NCI-H187 (cell line): ENCODE results near the gene CD248.

Source experiments
- DNase-seq, 2 experiments: peaks; one replicate each; lab custom pipeline; 2025; lab: John Stamatoyannopoulos, UW

CD248 gene

DNA sequence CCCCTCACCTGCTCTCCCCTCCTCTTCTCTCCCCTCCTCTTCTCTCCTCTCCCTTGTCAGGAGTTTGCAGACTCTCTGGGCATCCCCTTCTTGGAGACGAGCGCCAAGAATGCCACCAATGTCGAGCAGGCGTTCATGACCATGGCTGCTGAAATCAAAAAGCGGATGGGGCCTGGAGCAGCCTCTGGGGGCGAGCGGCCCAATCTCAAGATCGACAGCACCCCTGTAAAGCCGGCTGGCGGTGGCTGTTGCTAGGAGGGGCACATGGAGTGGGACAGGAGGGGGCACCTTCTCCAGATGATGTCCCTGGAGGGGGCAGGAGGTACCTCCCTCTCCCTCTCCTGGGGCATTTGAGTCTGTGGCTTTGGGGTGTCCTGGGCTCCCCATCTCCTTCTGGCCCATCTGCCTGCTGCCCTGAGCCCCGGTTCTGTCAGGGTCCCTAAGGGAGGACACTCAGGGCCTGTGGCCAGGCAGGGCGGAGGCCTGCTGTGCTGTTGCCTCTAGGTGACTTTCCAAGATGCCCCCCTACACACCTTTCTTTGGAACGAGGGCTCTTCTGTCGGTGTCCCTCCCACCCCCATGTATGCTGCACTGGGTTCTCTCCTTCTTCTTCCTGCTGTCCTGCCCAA is 40.7 kb downstream of the CD248 start:
- DNase-seq = no peak

DNA sequence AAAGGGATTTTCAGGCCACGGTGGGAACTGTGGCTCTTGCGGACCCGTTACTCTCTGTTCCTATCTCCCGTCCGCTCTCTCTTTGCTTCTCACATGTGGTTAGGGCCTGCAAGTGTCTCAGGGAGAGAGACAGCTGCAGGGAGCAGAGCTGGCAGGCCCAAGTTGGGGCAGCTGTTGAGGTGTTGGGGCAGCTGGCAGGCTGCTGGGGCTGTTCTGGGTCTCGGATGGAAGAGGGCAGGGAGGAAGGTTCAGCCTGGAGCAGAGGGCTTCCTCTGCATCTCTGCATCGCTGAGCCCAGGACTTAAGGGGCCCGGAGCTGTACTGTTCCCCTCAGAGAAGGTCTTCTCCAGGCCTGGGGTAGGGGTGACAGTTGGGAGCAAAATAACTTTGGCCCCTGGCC is 41.4 kb downstream of the CD248 start:
- no peak for DNase-seq

DNA sequence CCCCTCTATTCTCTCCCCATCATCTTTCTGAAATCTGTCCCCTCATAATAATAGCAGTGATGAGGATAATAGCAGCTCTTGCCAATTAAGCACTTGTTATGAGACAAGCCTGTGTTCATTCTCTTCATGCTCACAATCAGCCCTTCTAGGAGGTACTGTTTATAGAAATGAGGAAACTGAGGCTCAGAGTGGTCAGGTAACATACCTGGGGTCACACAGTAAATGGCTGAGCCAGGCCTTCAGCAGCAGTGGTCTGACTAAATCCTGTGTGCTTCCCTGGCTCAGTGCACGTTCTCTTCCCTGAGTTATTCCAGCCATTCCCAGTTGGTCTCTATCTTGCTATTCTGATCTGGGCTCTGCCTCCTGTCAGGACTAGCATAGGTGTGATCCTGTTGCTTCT is 42.6 kb downstream of the CD248 start:
- DNase-seq = no peak

DNA sequence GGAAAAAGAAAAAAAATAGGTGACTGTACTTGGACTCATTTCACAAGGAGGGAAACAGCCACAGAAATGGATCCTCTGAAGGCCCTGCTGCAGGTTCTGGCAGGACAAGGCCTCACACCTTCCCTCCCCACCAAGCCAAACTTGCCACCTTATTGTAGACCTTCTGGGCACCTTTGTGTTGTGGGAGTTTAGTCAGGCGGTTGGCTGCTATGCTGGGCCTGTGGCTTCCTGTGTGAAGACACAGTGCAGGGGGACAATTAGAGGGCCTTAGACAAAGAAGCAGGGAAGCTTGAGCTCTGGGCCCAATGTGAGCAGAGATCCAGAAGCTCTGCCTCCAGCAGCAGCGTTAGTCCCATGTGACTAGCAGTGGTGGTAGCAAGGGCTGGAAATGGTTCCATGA is 44.2 kb downstream of the CD248 start:
- DNase-seq = no peak

DNA sequence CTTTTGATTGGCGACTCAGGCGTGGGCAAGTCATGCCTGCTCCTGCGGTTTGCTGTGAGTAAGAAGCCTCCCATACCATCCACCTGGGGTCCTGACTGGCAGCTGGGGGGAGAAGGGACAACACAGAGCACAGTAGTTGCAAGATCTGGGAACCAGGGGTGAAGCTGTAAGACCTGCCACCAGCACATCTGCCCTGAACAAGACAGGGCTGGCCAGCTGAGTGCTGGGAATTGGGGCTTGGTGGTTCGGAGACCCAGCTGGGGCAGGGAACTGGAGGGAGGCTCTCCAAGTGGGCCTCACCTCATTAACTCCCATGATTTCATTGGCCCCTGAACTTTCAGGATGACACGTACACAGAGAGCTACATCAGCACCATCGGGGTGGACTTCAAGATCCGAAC is 45.0 kb downstream of the CD248 start:
- DNase-seq = no peak

DNA sequence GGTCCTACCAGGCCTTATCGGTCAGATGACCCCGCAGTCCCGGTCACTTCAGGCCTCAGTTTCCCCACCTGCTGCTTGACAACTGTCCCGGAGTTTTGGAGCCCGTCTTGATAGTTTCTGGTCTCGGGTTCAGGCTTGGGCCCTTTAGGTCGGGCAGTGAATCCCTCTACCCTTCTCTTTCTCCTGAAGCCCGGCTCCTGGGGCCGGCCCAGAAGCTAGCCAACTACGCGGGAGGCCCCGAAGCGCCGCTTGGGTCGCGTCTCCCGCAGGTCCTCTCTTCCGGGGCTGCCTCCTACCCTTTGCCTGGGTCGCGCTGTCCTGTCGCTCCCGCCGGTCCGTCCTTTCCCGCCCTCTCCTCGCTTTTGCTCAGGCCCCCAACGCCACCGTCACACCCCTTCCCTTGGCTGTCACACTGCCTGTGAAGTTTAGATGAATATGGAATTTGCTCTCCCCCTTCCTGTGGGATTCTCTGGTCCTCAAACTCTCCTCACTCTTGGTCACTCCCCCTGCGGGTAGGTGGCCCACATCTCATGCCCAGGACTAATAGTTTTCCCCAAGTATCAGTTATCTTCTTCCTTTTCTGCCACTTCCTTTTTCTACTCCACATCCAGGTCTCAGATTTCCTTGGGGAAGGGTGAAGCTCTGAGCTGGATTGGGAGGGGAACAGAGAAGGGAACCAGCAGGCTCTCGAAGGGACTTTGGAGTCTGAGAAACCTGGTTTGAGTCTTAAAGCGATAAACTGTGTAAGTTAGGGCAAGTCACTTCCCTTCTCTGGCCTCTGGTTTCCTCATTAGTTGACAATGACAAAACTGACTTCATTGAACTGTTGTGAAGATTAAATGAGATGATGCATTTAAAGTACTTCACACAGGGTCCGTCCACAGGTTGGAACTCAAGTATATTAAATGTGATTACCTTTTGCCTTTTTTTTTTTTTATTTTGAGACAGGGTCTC is 47.6 kb downstream of the CD248 start:
- DNase-seq = no peak

DNA sequence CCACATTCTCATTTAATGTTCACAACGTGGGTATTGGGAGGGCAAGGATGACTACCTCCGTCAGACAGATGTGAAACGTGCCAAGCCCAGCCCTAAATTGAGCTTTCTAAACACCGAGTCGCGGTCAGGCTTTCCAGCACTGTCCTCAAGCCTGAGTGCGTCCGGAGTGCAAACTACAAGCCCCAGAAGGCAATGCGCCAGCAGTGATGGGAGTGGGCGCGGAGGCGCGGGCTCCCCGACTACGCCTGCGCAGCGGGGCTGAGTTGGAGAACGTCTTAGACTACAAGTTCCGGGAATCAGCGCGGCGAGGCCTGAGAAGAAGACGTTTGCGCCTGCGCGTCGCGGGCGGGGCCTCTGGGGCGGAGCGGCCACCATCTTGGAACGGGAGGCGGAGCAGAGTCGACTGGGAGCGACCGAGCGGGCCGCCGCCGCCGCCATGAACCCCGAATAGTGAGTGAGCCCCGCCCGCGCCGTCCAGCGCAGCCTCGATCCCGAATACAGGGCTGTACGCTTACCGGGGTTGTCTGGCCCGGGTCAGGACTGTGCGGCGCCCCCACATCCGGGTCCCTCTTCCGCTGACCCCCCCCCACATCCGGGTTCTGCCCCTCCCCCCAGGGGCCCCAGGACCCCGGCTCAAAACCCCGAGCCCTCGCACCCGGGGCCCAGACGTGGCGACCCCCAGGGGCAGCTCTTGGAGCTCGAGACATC is 48.4 kb downstream of the CD248 start, which contains the start of gene RAB1B:
Gene RAB1B, plus strand, starts transcription at position 396 of the 708 bp plus-strand sequence. Its CDS starts 41 bp downstream, at position 437.
- peak; percentile 97 to 98 for DNase-seq

DNA sequence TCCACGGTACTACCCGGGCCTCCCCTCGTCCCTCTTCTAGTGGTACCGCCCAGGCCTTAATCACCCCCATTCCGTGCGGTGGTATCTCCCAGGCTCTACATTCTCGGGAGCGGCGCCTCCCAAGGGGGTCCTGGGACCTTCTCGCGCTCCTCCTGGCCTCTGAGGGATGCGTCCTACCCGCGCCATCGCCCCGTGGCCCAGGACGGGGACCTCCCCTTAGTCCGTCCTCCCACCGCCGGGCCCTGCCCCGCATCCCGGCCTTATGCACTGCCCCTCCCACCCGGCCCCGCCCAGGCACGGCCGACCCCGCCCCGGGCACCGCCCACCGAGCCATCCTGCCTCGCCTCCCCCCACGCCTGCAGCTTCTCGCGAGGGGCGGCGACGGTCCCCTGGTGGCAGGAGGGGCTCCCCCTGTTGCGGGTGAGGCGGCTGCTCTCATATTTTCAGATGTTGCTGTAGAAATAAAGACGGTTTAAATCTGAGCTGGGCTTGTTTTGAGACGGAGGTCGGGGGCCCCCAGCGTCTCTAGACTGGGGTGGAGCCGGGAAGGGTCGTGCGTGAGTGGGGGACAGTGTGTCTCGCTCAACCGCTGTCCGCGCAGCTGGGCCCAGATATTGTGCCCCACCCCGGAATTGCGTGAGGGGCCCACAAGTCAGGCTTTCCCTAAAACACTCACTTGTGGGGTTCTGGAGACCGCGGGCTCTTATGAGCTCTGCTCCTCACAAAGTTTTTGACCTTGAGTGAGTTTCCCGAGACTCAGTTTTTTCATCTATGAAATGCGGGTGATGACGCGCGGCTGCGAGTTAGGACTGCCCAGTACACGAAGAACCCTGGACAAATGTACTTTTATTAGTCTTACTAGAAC is 49.2 kb downstream of the CD248 start:
- DNase-seq = peak; percentile 30 to 43

DNA sequence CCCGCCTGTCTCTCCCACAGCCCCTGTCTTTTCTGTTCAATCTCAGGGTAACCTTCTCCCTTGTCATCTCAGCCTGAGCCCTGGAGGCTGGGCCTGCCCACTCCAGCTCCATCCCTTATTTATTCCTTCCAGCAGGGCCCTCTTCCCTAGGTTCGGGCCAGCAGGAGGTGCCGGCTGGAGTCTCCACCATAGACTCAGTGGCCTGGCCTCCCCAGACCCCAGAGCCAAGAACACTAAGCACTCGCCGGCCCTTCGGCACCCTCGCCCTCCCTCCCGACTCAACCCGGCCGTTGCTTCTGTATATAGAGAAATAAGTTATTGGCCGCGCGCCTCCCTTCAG is 49.8 kb downstream of the CD248 start:
- no peak for DNase-seq

DNA sequence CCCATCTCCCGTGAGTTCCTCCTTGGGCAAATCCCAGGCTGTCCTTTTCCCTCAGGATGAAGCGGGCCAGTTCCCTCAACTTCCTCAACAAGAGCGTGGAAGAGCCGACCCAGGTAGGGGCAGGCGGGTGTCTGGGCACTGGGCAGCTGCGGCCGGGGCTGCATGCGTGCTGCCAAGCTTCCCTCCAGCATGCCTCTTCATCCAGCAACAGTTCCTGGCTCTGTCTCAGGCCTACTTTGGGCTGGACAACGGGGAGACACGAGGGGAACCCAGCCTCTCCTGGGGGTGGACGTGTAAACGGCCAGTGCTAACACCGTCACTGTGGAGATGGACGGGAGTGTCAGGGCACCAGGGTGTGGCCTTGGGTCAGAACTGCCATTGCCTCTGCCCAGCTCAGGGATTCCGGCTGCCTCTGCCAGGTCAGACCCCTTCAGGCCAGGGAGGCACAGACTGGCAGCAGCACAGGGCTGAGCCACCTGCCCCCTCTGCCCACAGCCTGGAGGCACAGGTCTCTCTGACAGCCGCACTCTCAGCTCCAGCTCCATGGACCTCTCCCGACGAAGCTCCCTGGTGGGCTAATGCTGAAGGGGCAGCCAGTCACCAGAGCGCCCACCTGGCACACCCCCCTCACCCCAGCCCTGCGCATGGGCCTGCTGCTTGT is 50.3 kb downstream of the CD248 start:
- DNase-seq = no peak

DNA sequence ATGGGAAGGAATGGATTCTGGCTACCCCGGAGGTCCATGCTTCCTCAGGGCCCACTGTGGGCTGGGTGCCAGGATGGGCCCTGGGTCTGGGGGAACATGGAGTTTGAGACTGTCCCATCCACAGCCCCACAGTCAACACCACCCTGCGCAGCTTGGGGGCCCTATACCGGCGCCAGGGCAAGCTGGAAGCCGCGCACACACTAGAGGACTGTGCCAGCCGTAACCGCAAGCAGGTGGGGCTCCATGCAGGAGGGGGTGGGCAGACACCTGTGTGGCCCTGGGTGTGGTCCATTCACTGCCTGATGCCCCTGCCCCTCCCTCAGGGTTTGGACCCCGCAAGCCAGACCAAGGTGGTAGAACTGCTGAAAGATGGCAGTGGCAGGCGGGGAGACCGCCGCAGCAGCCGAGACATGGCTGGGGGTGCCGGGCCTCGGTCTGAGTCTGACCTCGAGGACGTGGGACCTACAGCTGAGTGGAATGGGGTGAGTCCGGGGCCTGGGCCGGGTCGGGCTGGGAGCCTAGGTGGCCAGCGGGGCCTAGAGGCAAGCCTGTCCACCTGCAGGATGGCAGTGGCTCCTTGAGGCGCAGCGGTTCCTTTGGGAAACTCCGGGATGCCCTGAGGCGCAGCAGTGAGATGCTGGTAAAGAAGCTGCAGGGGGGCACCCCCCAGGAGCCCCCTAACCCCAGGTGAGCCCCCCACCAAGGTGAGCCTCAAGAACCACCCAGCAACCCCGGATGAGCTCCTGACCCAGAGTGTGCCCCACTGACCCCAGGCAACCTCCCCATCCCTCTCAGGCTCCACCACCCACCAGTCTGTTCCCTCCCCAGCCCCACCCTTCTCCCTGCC is 51.1 kb downstream of the CD248 start:
- no peak for DNase-seq

DNA sequence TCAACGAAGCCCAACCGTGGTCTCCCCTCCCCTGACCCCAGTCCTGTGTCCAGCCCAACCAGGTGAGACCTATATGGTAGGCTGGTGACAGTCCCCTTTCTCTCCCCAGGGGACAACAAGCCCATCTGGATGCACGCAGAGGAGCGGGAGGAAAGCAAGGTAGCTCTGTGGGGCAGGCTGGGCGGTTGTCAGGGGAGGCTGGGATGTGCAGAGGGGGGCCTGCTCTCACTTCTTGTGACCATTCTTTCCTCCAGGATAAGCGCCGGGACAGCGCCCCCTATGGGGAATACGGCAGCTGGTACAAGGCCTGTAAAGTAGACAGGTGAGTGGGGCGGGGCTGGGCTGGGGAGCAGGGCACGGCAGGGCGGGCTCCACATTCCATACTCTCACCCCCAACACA is 51.9 kb downstream of the CD248 start:
- DNase-seq = no peak
